Tibial nerve (tissue), 4 donors: ENCODE data around the gene MEGF10. TPM values are rescaled to one million over a fixed set of nuclear protein-coding genes. Genes with fewer than 3 reads are reported as not detected.

ENCODE experiments used
- DNase-seq, 2 donors: peaks; one replicate each; pipeline ENCODE4 v3.0.0-alpha.2; 2019; ENCODE audit warnings: low spot score in 2 of 2
- H3K27ac ChIP-seq, 4 donors: fragments of 200-600 bp; sonication (generic) in 3 of 4; one replicate each; pipeline ENCODE4 v1.5.1; 2017 to 2019; ENCODE audit warnings: mild to moderate bottlenecking in 1 of 4
- H3K27me3 ChIP-seq, 2 donors: fragments of 200-600 bp; sonication (generic) in 1 of 2; one replicate each; pipeline versions ENCODE4 v1.5.1 to v1.6.0; 2017 to 2019
- H3K36me3 ChIP-seq, 3 donors: fragments of 200-600 bp; sonication (generic); one replicate each; pipeline ENCODE4 v1.5.1; 2018 to 2019
- H3K4me1 ChIP-seq, 4 donors: fragments of 200-600 bp; sonication (generic) in 3 of 4; one replicate each; pipeline ENCODE4 v1.5.1; 2017 to 2019
- H3K4me3 ChIP-seq, 4 donors: fragments of 200-600 bp; sonication (generic) in 3 of 4; one replicate each; pipeline ENCODE4 v1.5.1; 2017 to 2019; ENCODE audit warnings: mild to moderate bottlenecking in 1 of 4, moderate library complexity in 1 of 4
- H3K9me3 ChIP-seq, 4 donors: fragments of 200-600 bp; sonication (generic) in 3 of 4; one replicate each; pipeline ENCODE4 v1.5.1; 2017 to 2019
- CTCF ChIP-seq, 5 experiments: fragments of 200-600 bp in 3 of 5; fragments of 450-650 bp in 2 of 5; sonication (generic) in 3 of 5; IDR thresholded peaks; one replicate each; pipeline ENCODE4 v1.5.1; 2016 to 2019; ENCODE audit warnings: antibody characterized with exemption in 5 of 5, mild to moderate bottlenecking in 3 of 5, moderate library complexity in 2 of 5
- EP300 ChIP-seq, 2 donors: sonication (generic); formaldehyde crosslinking; IDR thresholded peaks; one replicate each; pipeline ENCODE4 v1.6.1; 2017; ENCODE audit warnings: antibody characterized with exemption in 2 of 2, mild to moderate bottlenecking in 1 of 2
- POLR2A ChIP-seq, 2 donors: fragments of 450-650 bp; IDR thresholded peaks; one replicate each; pipeline ENCODE4 v1.6.1; 2017; ENCODE audit warnings: antibody characterized with exemption in 2 of 2, mild to moderate bottlenecking in 2 of 2, moderate library complexity in 2 of 2
- WGBS, 2 donors: methylation state at CpG; one replicate each; pipeline ENCODE4 v1.1.5; 2018; 5-methylcytosine and 5-hydroxymethylcytosine counted together
- total RNA-seq, 4 donors: library from RNA; depleted of rRNA; stranded (reverse); fragments of >200 nt; gene quantifications; one replicate each; pipeline ENCODE4 v1.1.0, GENCODE V29; 2016

The MEGF10 gene
- total RNA-seq, 4 donors from 2014 or later: 0.30 to 3.3 (median 1.3) TPM

GRCh38 chr5:127434588-127434987 lies 144.0 kb downstream of the MEGF10 start:
- H3K27ac ChIP-seq: no peak overlapping the region
- no peak for DNase-seq
- H3K4me3 ChIP-seq: no peak overlapping the region
- H3K9me3 ChIP-seq: no peaks in the 10 kb centered on the region
- TF ChIP-seq POLR2A (IDR thresholded peaks at IDR 0.05) (no peak), EP300 (IDR thresholded peaks at IDR 0.05) (no peak), CTCF (IDR thresholded peaks at IDR 0.05) (no peak)
- H3K36me3 ChIP-seq: no peaks in the 10 kb centered on the region
- 68 to 84% methylated on average over 12 of the region's 12 CpGs for WGBS, 2 donors
- no peaks in the 10 kb centered on the region for H3K27me3 ChIP-seq
- peaks cover 0 to 2% (median 0%) of the 10 kb centered on the region in 4 donors for H3K4me1 ChIP-seq

- Histone ChIP-seq H3K36me3 (no peaks in the 10 kb centered on the region), H3K27ac (no peak overlapping the region), H3K27me3 (no peaks in the 10 kb centered on the region), H3K9me3 (no peaks in the 10 kb centered on the region), H3K4me3 (no peak overlapping the region), H3K4me1 (no peaks in the 10 kb centered on the region)
- TF ChIP-seq CTCF (IDR thresholded peaks at IDR 0.05): no peak
- no peak for TF ChIP-seq EP300 (IDR thresholded peaks at IDR 0.05)
- no peak for TF ChIP-seq POLR2A (IDR thresholded peaks at IDR 0.05)
- no peak for DNase-seq
- WGBS, 2 donors: 84 to 86% methylated on average over 2 of the region's 2 CpGs
These were observed 145.2 kb downstream of the MEGF10 start for GRCh38 chr5:127435821-127436220.

- H3K4me1 ChIP-seq: no peaks in the 10 kb centered on the region
- H3K27ac ChIP-seq: no peak overlapping the region
- DNase-seq: no peak
- H3K4me3 ChIP-seq: no peak overlapping the region
- 91 to 96% methylated on average over 4 of the region's 4 CpGs for WGBS, 2 donors
- no peaks in the 10 kb centered on the region for H3K36me3 ChIP-seq
- no peaks in the 10 kb centered on the region for H3K9me3 ChIP-seq
- TF ChIP-seq EP300 (IDR thresholded peaks at IDR 0.05): no peak
- TF ChIP-seq CTCF (IDR thresholded peaks at IDR 0.05): no peak
- TF ChIP-seq POLR2A (IDR thresholded peaks at IDR 0.05): no peak
- no peaks in the 10 kb centered on the region for H3K27me3 ChIP-seq
These were observed 149.0 kb downstream of the MEGF10 start for GRCh38 chr5:127439644-127440043.

- WGBS, 2 donors: 64 to 72% methylated on average over 7 of the region's 7 CpGs
- DNase-seq: no peak
- Histone ChIP-seq H3K4me1 (no peaks in the 10 kb centered on the region), H3K36me3 (no peaks in the 10 kb centered on the region), H3K27me3 (no peaks in the 10 kb centered on the region), H3K9me3 (no peaks in the 10 kb centered on the region), H3K27ac (no peak overlapping the region), H3K4me3 (no peak overlapping the region)
- no peak for TF ChIP-seq CTCF (IDR thresholded peaks at IDR 0.05)
- no peak for TF ChIP-seq EP300 (IDR thresholded peaks at IDR 0.05)
- no peak for TF ChIP-seq POLR2A (IDR thresholded peaks at IDR 0.05)
These were observed 150.2 kb downstream of the MEGF10 start for GRCh38 chr5:127440831-127441230.

- no peak overlapping the region for H3K27ac ChIP-seq
- H3K9me3 ChIP-seq: no peaks in the 10 kb centered on the region
- TF ChIP-seq EP300 (IDR thresholded peaks at IDR 0.05) (no peak), CTCF (IDR thresholded peaks at IDR 0.05) (peak in 4 of 5 experiments; percentile 21 to 48 (median 31))
- no peak for DNase-seq
- H3K4me3 ChIP-seq: no peak overlapping the region
- no peaks in the 10 kb centered on the region for H3K4me1 ChIP-seq
- WGBS, 2 donors: 51 to 52% methylated on average over 4 of the region's 4 CpGs
- H3K36me3 ChIP-seq: no peaks in the 10 kb centered on the region
- no peaks in the 10 kb centered on the region for H3K27me3 ChIP-seq
These were observed 151.3 kb downstream of the MEGF10 start for GRCh38 chr5:127441799-127442484.
